Upper lobe of left lung (tissue), 6 donors: ENCODE results near the gene KLF13. TPM values are rescaled to one million over a fixed set of nuclear protein-coding genes. Genes with fewer than 3 reads are reported as not detected.
A peak's percentile ranks its signal among the peaks of the same experiment; 100 is the strongest.

Source experiments
- ATAC-seq, 2 donors: fragments of 200-7000 bp; cut with Tn5 transposase; one replicate each; pipeline ENCODE4 v1.9.1; 2022; ENCODE audit warnings: mild to moderate bottlenecking in 2 of 2, moderate library complexity in 2 of 2; ENCODE audit not compliant: low FRiP score in 2 of 2
- DNase-seq, 2 donors: peaks; one replicate each; pipeline ENCODE4 v3.0.0-alpha.2; 2019 to 2020
- H3K27ac ChIP-seq, 4 donors: fragments of 200-600 bp; sonication (generic); one replicate each; pipeline ENCODE4 v1.5.1; 2016 to 2019
- H3K27me3 ChIP-seq, 4 donors: fragments of 200-600 bp; sonication (generic); one replicate each; pipeline ENCODE4 v1.5.1; 2017 to 2019
- H3K36me3 ChIP-seq, 4 donors: fragments of 200-600 bp; sonication (generic); one replicate each; pipeline ENCODE4 v1.5.1; 2016 to 2019
- H3K4me1 ChIP-seq, 4 donors: fragments of 200-600 bp; sonication (generic); one replicate each; pipeline ENCODE4 v1.5.1; 2018 to 2019
- H3K4me3 ChIP-seq, 4 donors: fragments of 200-600 bp; sonication (generic); one replicate each; pipeline ENCODE4 v1.5.1; 2017 to 2019; ENCODE audit warnings: mild to moderate bottlenecking in 2 of 4, moderate library complexity in 1 of 4
- H3K9me3 ChIP-seq, 4 donors: fragments of 200-600 bp; sonication (generic); one replicate each; pipeline ENCODE4 v1.5.1; 2018 to 2019
- EP300 ChIP-seq, 4 donors: sonication (generic); formaldehyde crosslinking; IDR thresholded peaks; one replicate each; pipeline ENCODE4 v1.5.1; 2017; ENCODE audit warnings: antibody characterized with exemption in 4 of 4, control low read depth in 2 of 4
- POLR2A ChIP-seq, 4 donors: fragments of 450-650 bp; IDR thresholded peaks; one replicate each; pipeline ENCODE4 v1.5.1; 2016 to 2017; ENCODE audit warnings: antibody characterized with exemption in 4 of 4, mild to moderate bottlenecking in 2 of 4
- POLR2AphosphoS5 ChIP-seq, 2 donors: sonication (generic); formaldehyde crosslinking; IDR thresholded peaks; one replicate each; pipeline ENCODE4 v1.5.1; 2017; ENCODE audit warnings: antibody characterized with exemption in 2 of 2
- WGBS, 2 donors: methylation state at CpG; one replicate each; pipeline ENCODE4 v1.1.5; 2017 to 2018; 5-methylcytosine and 5-hydroxymethylcytosine counted together
- total RNA-seq, 6 donors: library from RNA; depleted of rRNA in 4 of 6; stranded (reverse); fragments of >200 nt in 4 of 6; gene quantifications; one replicate each; pipeline versions ENCODE4 v1.1.0 to v1.2.1, GENCODE V29; 2016 to 2021
- TF ChIP-seq, protein P1 (sequence below), 6 experiments: fragments of 450-650 bp in 4 of 6; fragments of 200-600 bp in 2 of 6; sonication (generic) in 2 of 6; IDR thresholded peaks; one replicate each; pipeline ENCODE4 v1.5.1; 2016 to 2019; ENCODE audit warnings: antibody characterized with exemption in 6 of 6
- donor health status: DM: no; HTN: no; CAD: no; lungs with moderate emphysema.
- donor health status: DM: no; HTN: yes; CAD: no; lungs with severe emphysema.

Gene KLF13
- total RNA-seq, 6 donors from 2014 or later: 103 to 231 (median 147) TPM

DNA sequence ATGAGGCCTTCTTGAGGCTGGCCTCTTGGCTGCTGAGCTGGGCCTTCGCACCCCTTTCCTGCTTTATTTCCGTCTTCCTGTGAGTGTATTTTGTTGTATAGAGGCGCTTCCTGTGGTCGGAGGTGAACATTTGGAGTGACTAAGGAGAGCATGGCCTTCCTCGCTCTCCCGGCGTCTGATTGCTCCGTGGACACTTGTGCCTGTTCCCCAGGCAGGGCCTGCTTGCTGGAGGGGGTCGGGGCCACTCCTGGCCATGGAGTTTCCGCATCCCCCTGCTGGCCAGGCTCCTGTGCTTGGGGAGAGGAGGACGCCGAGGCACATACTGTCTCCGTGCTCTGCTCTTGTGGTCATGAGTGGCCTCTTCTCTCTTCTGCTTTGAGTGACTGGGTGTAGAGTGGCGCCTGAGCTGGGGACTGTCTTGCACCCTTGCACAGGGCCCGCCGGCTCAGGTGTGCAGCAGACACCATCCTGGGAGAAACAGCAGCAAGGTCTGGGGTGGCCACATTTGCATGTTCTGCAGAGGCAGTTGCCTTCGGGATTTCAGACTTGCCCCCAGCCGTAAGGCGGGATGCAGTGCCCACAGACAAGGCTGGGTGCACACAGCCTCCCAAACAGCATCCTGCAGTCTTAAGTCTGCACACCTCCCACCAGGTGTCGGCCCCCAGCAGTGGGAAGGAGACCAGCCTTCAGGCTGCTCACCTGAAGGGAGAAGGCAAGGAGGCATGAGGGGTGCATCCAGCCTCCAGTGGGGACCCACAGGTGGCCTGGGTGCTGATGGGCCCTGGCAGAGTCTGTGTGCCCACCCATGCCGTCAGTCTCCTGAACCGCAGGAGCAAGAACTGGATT lies 16.4 kb downstream of the KLF13 start:
- no peak for TF ChIP-seq POLR2AphosphoS5 (IDR thresholded peaks at IDR 0.05)
- TF ChIP-seq EP300 (IDR thresholded peaks at IDR 0.05): no peak
- TF ChIP-seq, protein P1, sequence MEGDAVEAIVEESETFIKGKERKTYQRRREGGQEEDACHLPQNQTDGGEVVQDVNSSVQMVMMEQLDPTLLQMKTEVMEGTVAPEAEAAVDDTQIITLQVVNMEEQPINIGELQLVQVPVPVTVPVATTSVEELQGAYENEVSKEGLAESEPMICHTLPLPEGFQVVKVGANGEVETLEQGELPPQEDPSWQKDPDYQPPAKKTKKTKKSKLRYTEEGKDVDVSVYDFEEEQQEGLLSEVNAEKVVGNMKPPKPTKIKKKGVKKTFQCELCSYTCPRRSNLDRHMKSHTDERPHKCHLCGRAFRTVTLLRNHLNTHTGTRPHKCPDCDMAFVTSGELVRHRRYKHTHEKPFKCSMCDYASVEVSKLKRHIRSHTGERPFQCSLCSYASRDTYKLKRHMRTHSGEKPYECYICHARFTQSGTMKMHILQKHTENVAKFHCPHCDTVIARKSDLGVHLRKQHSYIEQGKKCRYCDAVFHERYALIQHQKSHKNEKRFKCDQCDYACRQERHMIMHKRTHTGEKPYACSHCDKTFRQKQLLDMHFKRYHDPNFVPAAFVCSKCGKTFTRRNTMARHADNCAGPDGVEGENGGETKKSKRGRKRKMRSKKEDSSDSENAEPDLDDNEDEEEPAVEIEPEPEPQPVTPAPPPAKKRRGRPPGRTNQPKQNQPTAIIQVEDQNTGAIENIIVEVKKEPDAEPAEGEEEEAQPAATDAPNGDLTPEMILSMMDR (IDR thresholded peaks at IDR 0.05): no peak
- no peak for TF ChIP-seq POLR2A (IDR thresholded peaks at IDR 0.05)
- Histone ChIP-seq H3K9me3 (no peaks in the 10 kb centered on the region), H3K4me1 (peaks cover 88 to 100% (median 100%) of the 10 kb centered on the region in 4 donors), H3K27ac (peak overlapping the region; percentile 75 to 99 (median 86)), H3K4me3 (no peak overlapping the region), H3K27me3 (no peaks in the 10 kb centered on the region), H3K36me3 (peaks cover 0 to 13% (median 4%) of the 10 kb centered on the region in 4 donors)
- DNase-seq (peak in 1 of 2 donors; percentile 52), ATAC-seq (no peak)
- WGBS, 2 donors: 38 to 40% methylated on average over 10 to 22 of the region's 22 CpGs

DNA sequence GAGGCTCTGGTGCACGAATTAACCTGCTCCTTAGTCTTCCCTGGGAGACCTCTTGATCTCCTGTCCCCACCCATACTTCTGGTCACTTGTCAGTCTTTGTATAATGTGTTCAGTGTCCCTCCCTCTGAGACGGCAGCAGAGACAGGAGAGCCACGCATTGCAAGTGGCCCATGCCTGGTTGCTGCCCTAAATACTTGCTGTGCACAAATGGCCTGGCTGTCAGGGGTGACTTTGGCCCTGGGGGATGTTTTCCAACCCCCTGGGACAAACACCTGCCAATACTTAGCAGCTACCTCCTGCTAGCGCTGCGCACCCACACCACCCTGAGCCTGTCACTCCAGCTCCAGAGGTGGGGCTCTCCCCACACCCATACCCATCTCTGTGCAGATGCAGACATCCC lies 17.2 kb downstream of the KLF13 start:
- H3K27ac ChIP-seq: peak overlapping the region; percentile 75 to 99 (median 86)
- WGBS, 2 donors: 58 to 83% methylated on average over 2 to 5 of the region's 5 CpGs
- H3K36me3 ChIP-seq: peaks cover 0 to 21% (median 9%) of the 10 kb centered on the region in 4 donors
- no peaks in the 10 kb centered on the region for H3K27me3 ChIP-seq
- H3K4me1 ChIP-seq: peaks cover 88 to 100% (median 99%) of the 10 kb centered on the region in 4 donors
- H3K9me3 ChIP-seq: no peaks in the 10 kb centered on the region
- DNase-seq (no peak), ATAC-seq (no peak)
- TF ChIP-seq EP300 (IDR thresholded peaks at IDR 0.05): no peak
- peak in 1 of 4 donors; percentile 55 for TF ChIP-seq POLR2A (IDR thresholded peaks at IDR 0.05)
- no peak for TF ChIP-seq POLR2AphosphoS5 (IDR thresholded peaks at IDR 0.05)
- TF ChIP-seq, protein P1 (IDR thresholded peaks at IDR 0.05): no peak
- no peak overlapping the region for H3K4me3 ChIP-seq

DNA sequence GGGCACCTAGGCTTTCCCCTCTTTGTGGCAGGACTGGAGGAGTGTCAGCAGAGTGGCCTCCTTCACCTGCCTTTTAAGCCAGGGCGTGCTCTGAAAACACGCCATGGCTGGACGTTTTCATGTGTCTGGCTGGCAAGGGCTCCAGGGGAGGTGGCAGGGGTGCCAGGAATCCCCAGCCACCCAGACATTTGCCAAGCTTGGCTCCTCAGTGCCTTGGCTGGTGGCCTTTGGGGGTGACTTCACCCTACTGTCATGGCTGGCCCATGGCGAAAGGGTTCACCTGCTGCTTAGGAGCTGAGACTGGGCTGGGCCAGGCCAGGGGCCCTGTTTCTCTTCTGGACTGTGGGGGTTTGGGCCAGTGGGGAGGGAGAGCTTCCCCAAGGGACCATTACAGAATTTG lies 17.6 kb downstream of the KLF13 start:
- H3K27ac ChIP-seq: peak overlapping the region; percentile 75 to 99 (median 86)
- peaks cover 88 to 100% (median 99%) of the 10 kb centered on the region in 4 donors for H3K4me1 ChIP-seq
- no peaks in the 10 kb centered on the region for H3K9me3 ChIP-seq
- no peak for ATAC-seq
- TF ChIP-seq, protein P1 (IDR thresholded peaks at IDR 0.05): no peak
- no peak for TF ChIP-seq EP300 (IDR thresholded peaks at IDR 0.05)
- TF ChIP-seq POLR2A (IDR thresholded peaks at IDR 0.05): no peak
- no peak for TF ChIP-seq POLR2AphosphoS5 (IDR thresholded peaks at IDR 0.05)
- H3K36me3 ChIP-seq: peaks cover 0 to 24% (median 9%) of the 10 kb centered on the region in 4 donors
- H3K4me3 ChIP-seq: no peak overlapping the region
- WGBS, 2 donors: 57 to 65% methylated on average over 3 to 4 of the region's 4 CpGs
- H3K27me3 ChIP-seq: no peaks in the 10 kb centered on the region
- DNase-seq: no peak

DNA sequence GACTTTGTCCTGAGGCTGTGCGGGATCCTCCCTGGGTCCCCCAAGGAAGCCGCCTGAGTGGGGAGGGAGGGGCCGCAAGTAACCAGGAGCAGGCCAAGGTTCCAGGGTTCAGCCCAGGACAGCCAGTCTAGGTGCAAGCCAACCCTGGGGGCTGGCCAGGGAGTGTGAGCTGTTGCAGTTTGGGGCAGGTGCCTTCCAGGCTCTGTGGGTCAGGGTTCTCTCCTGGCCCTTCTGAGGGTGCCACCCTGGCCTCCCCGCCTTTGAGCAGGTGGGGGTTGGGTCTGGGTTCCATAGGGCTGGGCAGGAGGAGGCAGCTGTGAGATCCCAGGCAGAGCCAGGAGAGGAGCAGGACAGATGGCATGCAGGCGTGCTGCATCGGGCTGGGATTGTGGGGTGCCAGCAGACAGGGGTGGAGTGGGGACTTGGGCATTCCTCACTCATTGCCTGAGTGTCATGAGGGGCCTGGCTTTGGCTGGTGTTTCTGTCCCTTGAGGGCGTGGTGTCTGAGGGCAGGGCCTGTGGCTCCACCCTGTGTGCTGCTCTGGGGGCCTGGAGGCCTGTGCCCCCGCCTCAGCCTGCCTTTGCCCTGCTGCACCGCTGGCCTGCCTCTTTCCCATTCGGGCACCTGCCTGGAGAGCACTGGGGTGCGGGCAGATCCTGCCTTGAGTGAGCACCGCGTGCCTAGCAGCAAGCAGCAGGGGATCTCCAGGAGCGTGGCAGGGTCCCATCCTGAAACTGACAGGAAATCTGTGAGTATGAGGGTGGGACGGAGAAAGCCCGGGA lies 18.4 kb downstream of the KLF13 start:
- no peaks in the 10 kb centered on the region for H3K9me3 ChIP-seq
- TF ChIP-seq, protein P1 (IDR thresholded peaks at IDR 0.05): no peak
- peak in 1 of 4 donors; percentile 53 for TF ChIP-seq POLR2A (IDR thresholded peaks at IDR 0.05)
- DNase-seq: peak in 1 of 2 donors; percentile 83
- no peaks in the 10 kb centered on the region for H3K27me3 ChIP-seq
- H3K4me1 ChIP-seq: peaks cover 87 to 100% (median 98%) of the 10 kb centered on the region in 4 donors
- H3K36me3 ChIP-seq: peaks cover 0 to 18% (median 9%) of the 10 kb centered on the region in 4 donors
- peak overlapping the region; percentile 75 to 99 (median 86) for H3K27ac ChIP-seq
- 38 to 51% methylated on average over 10 to 16 of the region's 16 CpGs for WGBS, 2 donors
- ATAC-seq: peak; percentile 8 to 60
- peak overlapping the region in 2 of 4 donors; percentile 21 to 27 for H3K4me3 ChIP-seq
